Measurements from ENCODE around the gene SLC28A3. TPM values are rescaled to one million over a fixed set of nuclear protein-coding genes. Genes with fewer than 3 reads are reported as not detected.

Gene SLC28A3
- total RNA-seq, 1 experiment from 2014 or later, result not detected

DNA sequence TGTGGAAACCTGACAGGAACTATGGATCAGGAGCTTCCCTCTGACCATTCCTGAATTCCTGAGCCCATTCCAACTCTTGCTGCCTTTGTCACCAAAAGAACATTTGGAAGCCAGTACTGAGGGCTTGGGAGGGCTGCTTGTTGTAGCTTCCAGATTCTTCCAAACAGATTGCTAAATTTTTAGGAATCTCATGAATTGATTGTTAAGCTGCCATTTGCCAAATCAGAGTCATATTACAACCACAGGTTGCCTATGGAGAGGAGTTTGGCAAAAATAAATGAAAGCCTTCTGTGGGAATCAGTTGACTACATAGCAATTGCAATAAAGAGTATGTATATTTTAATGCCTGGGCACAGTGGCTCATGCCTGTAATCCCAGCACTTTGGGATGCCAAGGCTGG is 39.2 kb upstream of the SLC28A3 start (continued):
- TF ChIP-seq, protein P1, sequence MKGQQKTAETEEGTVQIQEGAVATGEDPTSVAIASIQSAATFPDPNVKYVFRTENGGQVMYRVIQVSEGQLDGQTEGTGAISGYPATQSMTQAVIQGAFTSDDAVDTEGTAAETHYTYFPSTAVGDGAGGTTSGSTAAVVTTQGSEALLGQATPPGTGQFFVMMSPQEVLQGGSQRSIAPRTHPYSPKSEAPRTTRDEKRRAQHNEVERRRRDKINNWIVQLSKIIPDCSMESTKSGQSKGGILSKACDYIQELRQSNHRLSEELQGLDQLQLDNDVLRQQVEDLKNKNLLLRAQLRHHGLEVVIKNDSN (CRISPR knock-in tag; IDR thresholded peaks at IDR 0.05), result no peak
- TF ChIP-seq SOX15 (CRISPR knock-in tag; IDR thresholded peaks at IDR 0.05), result no peak
- TF ChIP-seq, protein P2, sequence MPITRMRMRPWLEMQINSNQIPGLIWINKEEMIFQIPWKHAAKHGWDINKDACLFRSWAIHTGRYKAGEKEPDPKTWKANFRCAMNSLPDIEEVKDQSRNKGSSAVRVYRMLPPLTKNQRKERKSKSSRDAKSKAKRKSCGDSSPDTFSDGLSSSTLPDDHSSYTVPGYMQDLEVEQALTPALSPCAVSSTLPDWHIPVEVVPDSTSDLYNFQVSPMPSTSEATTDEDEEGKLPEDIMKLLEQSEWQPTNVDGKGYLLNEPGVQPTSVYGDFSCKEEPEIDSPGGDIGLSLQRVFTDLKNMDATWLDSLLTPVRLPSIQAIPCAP (CRISPR knock-in tag; IDR thresholded peaks at IDR 0.05), result no peak
- TF ChIP-seq, protein P3, sequence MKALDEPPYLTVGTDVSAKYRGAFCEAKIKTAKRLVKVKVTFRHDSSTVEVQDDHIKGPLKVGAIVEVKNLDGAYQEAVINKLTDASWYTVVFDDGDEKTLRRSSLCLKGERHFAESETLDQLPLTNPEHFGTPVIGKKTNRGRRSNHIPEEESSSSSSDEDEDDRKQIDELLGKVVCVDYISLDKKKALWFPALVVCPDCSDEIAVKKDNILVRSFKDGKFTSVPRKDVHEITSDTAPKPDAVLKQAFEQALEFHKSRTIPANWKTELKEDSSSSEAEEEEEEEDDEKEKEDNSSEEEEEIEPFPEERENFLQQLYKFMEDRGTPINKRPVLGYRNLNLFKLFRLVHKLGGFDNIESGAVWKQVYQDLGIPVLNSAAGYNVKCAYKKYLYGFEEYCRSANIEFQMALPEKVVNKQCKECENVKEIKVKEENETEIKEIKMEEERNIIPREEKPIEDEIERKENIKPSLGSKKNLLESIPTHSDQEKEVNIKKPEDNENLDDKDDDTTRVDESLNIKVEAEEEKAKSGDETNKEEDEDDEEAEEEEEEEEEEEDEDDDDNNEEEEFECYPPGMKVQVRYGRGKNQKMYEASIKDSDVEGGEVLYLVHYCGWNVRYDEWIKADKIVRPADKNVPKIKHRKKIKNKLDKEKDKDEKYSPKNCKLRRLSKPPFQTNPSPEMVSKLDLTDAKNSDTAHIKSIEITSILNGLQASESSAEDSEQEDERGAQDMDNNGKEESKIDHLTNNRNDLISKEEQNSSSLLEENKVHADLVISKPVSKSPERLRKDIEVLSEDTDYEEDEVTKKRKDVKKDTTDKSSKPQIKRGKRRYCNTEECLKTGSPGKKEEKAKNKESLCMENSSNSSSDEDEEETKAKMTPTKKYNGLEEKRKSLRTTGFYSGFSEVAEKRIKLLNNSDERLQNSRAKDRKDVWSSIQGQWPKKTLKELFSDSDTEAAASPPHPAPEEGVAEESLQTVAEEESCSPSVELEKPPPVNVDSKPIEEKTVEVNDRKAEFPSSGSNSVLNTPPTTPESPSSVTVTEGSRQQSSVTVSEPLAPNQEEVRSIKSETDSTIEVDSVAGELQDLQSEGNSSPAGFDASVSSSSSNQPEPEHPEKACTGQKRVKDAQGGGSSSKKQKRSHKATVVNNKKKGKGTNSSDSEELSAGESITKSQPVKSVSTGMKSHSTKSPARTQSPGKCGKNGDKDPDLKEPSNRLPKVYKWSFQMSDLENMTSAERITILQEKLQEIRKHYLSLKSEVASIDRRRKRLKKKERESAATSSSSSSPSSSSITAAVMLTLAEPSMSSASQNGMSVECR (CRISPR knock-in tag; IDR thresholded peaks at IDR 0.05; ENCODE audit: borderline replicate concordance), result no peak

DNA sequence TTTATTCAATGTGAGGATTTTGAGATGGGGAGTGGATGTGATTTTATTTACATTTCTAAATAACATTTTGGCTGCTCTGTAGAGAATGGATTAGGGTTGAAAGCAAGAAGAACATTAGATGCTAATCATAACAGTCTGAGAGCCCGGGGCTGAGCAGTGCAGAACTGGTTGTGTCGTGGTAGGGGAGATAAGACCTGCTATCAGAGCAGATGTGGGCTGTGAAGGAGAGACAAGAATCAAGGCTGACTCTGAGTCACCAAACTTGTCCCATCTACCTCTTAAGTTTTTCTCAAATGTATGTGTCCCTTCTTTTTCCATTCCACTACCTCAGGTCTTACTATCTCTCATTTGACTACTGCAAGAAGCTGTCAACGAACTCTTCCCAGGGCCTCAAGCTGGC is 35.4 kb upstream of the SLC28A3 start:
- no peak for ATAC-seq
- no peak for DNase-seq (ENCODE audit: low spot score)
- Mint-ChIP-seq H3K36me3 (no peaks in the 10 kb centered on the region), H3K27me3 (ENCODE audit: low read depth) (no peaks in the 10 kb centered on the region; the same call in 1 of the 2 replicates), H3K4me3 (no peak overlapping the region), H3K4me1 (0 out of 2 replicates have a peak, but pooled peaks cover 3% of the 10 kb centered on the region), H3K9me3 (peaks cover 8% of the 10 kb centered on the region), H3K27ac (no peak overlapping the region)
- ChIA-PET CTCF (no interaction called here), POLR2A (no interaction called here)
- TF ChIP-seq IRF2 (CRISPR knock-in tag; IDR thresholded peaks at IDR 0.05; ENCODE audit: borderline replicate concordance, low read depth), result no peak
- no peak for TF ChIP-seq OVOL2 (CRISPR knock-in tag; IDR thresholded peaks at IDR 0.05; ENCODE audit: borderline replicate concordance)
- no peak for TF ChIP-seq ESRRA (CRISPR knock-in tag; IDR thresholded peaks at IDR 0.05; ENCODE audit: borderline replicate concordance)
- TF ChIP-seq FOXK1 (CRISPR knock-in tag; IDR thresholded peaks at IDR 0.05), result no peak
- TF ChIP-seq NFYB (CRISPR knock-in tag; conservative IDR thresholded peaks at IDR 0.05; ENCODE audit: low read depth), result no peak
- no peak for TF ChIP-seq TEAD4 (CRISPR knock-in tag; IDR thresholded peaks at IDR 0.05)
- TF ChIP-seq ZNF423 (CRISPR knock-in tag; IDR thresholded peaks at IDR 0.05), result no peak
- TF ChIP-seq ZNF219 (CRISPR knock-in tag; IDR thresholded peaks at IDR 0.05; ENCODE audit: borderline replicate concordance), result no peak
- no peak for TF ChIP-seq PRRX2 (CRISPR knock-in tag; IDR thresholded peaks at IDR 0.05)
- no peak for TF ChIP-seq TCF7 (CRISPR knock-in tag; IDR thresholded peaks at IDR 0.05; ENCODE audit: low read depth)
- TF ChIP-seq, protein P4, sequence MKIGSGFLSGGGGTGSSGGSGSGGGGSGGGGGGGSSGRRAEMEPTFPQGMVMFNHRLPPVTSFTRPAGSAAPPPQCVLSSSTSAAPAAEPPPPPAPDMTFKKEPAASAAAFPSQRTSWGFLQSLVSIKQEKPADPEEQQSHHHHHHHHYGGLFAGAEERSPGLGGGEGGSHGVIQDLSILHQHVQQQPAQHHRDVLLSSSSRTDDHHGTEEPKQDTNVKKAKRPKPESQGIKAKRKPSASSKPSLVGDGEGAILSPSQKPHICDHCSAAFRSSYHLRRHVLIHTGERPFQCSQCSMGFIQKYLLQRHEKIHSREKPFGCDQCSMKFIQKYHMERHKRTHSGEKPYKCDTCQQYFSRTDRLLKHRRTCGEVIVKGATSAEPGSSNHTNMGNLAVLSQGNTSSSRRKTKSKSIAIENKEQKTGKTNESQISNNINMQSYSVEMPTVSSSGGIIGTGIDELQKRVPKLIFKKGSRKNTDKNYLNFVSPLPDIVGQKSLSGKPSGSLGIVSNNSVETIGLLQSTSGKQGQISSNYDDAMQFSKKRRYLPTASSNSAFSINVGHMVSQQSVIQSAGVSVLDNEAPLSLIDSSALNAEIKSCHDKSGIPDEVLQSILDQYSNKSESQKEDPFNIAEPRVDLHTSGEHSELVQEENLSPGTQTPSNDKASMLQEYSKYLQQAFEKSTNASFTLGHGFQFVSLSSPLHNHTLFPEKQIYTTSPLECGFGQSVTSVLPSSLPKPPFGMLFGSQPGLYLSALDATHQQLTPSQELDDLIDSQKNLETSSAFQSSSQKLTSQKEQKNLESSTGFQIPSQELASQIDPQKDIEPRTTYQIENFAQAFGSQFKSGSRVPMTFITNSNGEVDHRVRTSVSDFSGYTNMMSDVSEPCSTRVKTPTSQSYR (CRISPR knock-in tag; IDR thresholded peaks at IDR 0.05), result no peak
- TF ChIP-seq JUN (CRISPR knock-in tag; IDR thresholded peaks at IDR 0.05), result no peak
- TF ChIP-seq, protein P5, sequence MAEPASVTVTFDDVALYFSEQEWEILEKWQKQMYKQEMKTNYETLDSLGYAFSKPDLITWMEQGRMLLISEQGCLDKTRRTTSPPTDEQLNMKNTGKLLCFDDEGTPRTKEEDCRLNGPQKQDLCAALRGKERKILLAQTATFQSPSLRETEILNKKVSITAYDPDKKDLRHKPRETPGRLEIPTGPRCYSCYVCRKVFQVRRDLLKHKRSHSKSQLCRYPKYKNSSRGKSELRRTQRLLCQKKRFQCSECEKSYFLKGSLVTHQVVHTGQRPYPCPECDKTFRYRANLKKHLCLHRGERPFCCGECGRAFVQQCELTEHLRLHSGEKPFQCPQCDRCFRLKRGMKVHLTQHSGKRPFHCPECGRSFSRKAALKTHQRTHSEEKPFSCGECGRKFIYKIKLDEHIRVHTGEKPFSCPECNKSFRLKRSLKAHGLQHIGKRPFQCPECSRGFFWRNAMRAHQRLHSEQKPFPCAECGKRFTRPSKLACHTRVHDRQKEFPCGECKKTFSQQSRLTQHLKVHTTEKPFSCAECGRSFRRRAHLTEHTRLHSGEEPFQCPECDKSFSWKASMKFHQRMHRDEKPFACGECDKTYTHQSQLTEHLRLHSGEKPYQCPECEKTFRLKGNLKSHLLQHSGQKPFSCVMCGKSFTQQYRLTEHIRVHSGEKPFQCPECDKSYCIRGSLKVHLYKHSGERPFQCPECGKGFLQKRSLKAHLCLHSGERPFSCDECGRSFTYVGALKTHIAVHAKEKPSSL (CRISPR knock-in tag; conservative IDR thresholded peaks at IDR 0.05), result no peak
- TF ChIP-seq, protein P6, sequence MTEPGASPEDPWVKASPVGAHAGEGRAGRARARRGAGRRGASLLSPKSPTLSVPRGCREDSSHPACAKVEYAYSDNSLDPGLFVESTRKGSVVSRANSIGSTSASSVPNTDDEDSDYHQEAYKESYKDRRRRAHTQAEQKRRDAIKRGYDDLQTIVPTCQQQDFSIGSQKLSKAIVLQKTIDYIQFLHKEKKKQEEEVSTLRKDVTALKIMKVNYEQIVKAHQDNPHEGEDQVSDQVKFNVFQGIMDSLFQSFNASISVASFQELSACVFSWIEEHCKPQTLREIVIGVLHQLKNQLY (CRISPR knock-in tag; IDR thresholded peaks at IDR 0.05), result no peak
- TF ChIP-seq, protein P3 (CRISPR knock-in tag; IDR thresholded peaks at IDR 0.05; ENCODE audit: borderline replicate concordance), result no peak

Data from WTC11 (cell line).